ENCODE results near the gene SEC16A.

Gene SEC16A

GRCh38 chr9:136404801-136405136 lies 78.1 kb downstream of the SEC16A start:
- no peak for TF ChIP-seq CTCF (IDR thresholded peaks at IDR 0.05; ENCODE audit: unreplicated experiment in 3 of 3)
- no peaks in the 10 kb centered on the region for H3K27me3 Mint-ChIP-seq (ENCODE audit: low read depth)
- H3K27ac Mint-ChIP-seq = no peak overlapping the region
- peaks cover 10% of the 10 kb centered on the region for H3K4me1 Mint-ChIP-seq
- H3K9me3 Mint-ChIP-seq = no peaks in the 10 kb centered on the region
- H3K4me3 Mint-ChIP-seq = no peak overlapping the region
- H3K36me3 Mint-ChIP-seq (ENCODE audit: low read depth) = peaks cover 32% of the 10 kb centered on the region

- Mint-ChIP-seq H3K4me3 (no peak overlapping the region), H3K27me3 (ENCODE audit: low read depth) (no peaks in the 10 kb centered on the region), H3K4me1 (peaks cover 7% of the 10 kb centered on the region), H3K36me3 (ENCODE audit: low read depth) (peaks cover 34% of the 10 kb centered on the region), H3K9me3 (no peaks in the 10 kb centered on the region), H3K27ac (no peak overlapping the region)
- no peak for TF ChIP-seq CTCF (IDR thresholded peaks at IDR 0.05; ENCODE audit: unreplicated experiment in 3 of 3)
These were observed 78.7 kb downstream of the SEC16A start for GRCh38 chr9:136403915-136404800.

- TF ChIP-seq CTCF (IDR thresholded peaks at IDR 0.05; ENCODE audit: unreplicated experiment in 3 of 3) = no peak
- peaks cover 8% of the 10 kb centered on the region for H3K4me1 Mint-ChIP-seq
- H3K36me3 Mint-ChIP-seq (ENCODE audit: low read depth) = peaks cover 32% of the 10 kb centered on the region
- H3K27me3 Mint-ChIP-seq (ENCODE audit: low read depth) = no peaks in the 10 kb centered on the region
- H3K9me3 Mint-ChIP-seq = no peaks in the 10 kb centered on the region
- no peak overlapping the region for H3K27ac Mint-ChIP-seq
- no peak overlapping the region for H3K4me3 Mint-ChIP-seq
These were observed 79.3 kb downstream of the SEC16A start for GRCh38 chr9:136403538-136403914.

GRCh38 chr9:136402067-136402466 lies 80.8 kb downstream of the SEC16A start:
- H3K27me3 Mint-ChIP-seq (ENCODE audit: low read depth) = no peaks in the 10 kb centered on the region
- TF ChIP-seq CTCF (IDR thresholded peaks at IDR 0.05; ENCODE audit: unreplicated experiment in 3 of 3) = no peak
- no peak overlapping the region for H3K27ac Mint-ChIP-seq
- H3K4me3 Mint-ChIP-seq = peak overlapping the region in 1 of 3 experiments; percentile 42
- no peaks in the 10 kb centered on the region for H3K9me3 Mint-ChIP-seq
- peaks cover 29% of the 10 kb centered on the region for H3K36me3 Mint-ChIP-seq (ENCODE audit: low read depth)
- H3K4me1 Mint-ChIP-seq = peaks cover 9% of the 10 kb centered on the region

- TF ChIP-seq CTCF (IDR thresholded peaks at IDR 0.05; ENCODE audit: unreplicated experiment in 3 of 3) = no peak
- peaks cover 9% of the 10 kb centered on the region for H3K4me1 Mint-ChIP-seq
- no peaks in the 10 kb centered on the region for H3K9me3 Mint-ChIP-seq
- peak overlapping the region; percentile 61 to 76 (median 72) for H3K4me3 Mint-ChIP-seq
- peaks cover 34% of the 10 kb centered on the region for H3K36me3 Mint-ChIP-seq (ENCODE audit: low read depth)
- H3K27ac Mint-ChIP-seq = no peak overlapping the region
- H3K27me3 Mint-ChIP-seq (ENCODE audit: low read depth) = no peaks in the 10 kb centered on the region
These were observed 81.5 kb downstream of the SEC16A start for GRCh38 chr9:136401173-136401922.

Data from nephron (organoid).